Esophagus squamous epithelium (tissue), 5 donors: ENCODE measurements around the gene KIF22. TPM values are rescaled to one million over a fixed set of nuclear protein-coding genes. Genes with fewer than 3 reads are reported as not detected.
"Not testable (repeated sequence)": the region's sequence is repeated elsewhere in the genome, so short reads cannot be mapped to it uniquely, and the experiment has no call there.

Experiments
- DNase-seq: peaks from one replicate; lab custom pipeline; 2025; lab: John Stamatoyannopoulos, UW
- H3K27ac ChIP-seq, 4 donors: fragments of 200-600 bp; sonication (generic); one replicate each; pipeline ENCODE4 v1.5.1; 2016 to 2019; ENCODE audit warnings: mild to moderate bottlenecking in 1 of 4
- H3K27me3 ChIP-seq, 4 donors: fragments of 200-600 bp; sonication (generic); 1 replicate in 3 of 4; 2 replicates in 1 of 4; pipeline versions ENCODE4 v1.5.1 to v1.6.0; 2017 to 2021; ENCODE audit warnings: antibody characterized with exemption in 1 of 4
- H3K36me3 ChIP-seq, 3 donors: fragments of 200-600 bp; sonication (generic); one replicate each; pipeline ENCODE4 v1.5.1; 2016 to 2019
- H3K4me1 ChIP-seq, 3 donors: fragments of 200-600 bp; sonication (generic); one replicate each; pipeline ENCODE4 v1.5.1; 2017 to 2019
- H3K4me3 ChIP-seq, 4 donors: fragments of 200-600 bp; sonication (generic); 1 replicate in 3 of 4; 2 replicates in 1 of 4; pipeline ENCODE4 v1.5.1; 2016 to 2019; ENCODE audit warnings: mild to moderate bottlenecking in 2 of 4, moderate library complexity in 1 of 4
- H3K9me3 ChIP-seq, 3 donors: fragments of 200-600 bp; sonication (generic); one replicate each; pipeline ENCODE4 v1.5.1; 2016 to 2019
- POLR2A ChIP-seq, 4 donors: fragments of 450-650 bp; IDR thresholded peaks; one replicate each; pipeline ENCODE4 v1.6.1; 2017; ENCODE audit warnings: antibody characterized with exemption in 4 of 4, mild to moderate bottlenecking in 4 of 4, moderate library complexity in 3 of 4
- WGBS, 2 donors: methylation state at CpG; one replicate each; pipeline ENCODE4 v1.1.5; 2018; 5-methylcytosine and 5-hydroxymethylcytosine counted together
- intact Hi-C: fragments of 100-400 bp; cut with DNase I; formaldehyde crosslinking; loops from one replicate; pipeline ENCODE4 v1.15.0; 2022
- total RNA-seq, 4 donors: library from RNA; depleted of rRNA; stranded (reverse); fragments of >200 nt; gene quantifications; one replicate each; pipeline ENCODE4 v1.1.0, GENCODE V29; 2016
- TF ChIP-seq, protein P1 (sequence below), 6 experiments: fragments of 450-650 bp in 4 of 6; fragments of 200-600 bp in 2 of 6; sonication (generic) in 2 of 6; IDR thresholded peaks; one replicate each; pipeline ENCODE4 v1.5.1; 2016 to 2019; ENCODE audit warnings: antibody characterized with exemption in 6 of 6, mild to moderate bottlenecking in 4 of 6, moderate library complexity in 4 of 6
- donor health status: DM: yes; HTN: yes; CAD: no.

KIF22 gene
- total RNA-seq, 4 donors from 2014 or later: 31.0 to 46.3 (median 37.6) TPM

DNA sequence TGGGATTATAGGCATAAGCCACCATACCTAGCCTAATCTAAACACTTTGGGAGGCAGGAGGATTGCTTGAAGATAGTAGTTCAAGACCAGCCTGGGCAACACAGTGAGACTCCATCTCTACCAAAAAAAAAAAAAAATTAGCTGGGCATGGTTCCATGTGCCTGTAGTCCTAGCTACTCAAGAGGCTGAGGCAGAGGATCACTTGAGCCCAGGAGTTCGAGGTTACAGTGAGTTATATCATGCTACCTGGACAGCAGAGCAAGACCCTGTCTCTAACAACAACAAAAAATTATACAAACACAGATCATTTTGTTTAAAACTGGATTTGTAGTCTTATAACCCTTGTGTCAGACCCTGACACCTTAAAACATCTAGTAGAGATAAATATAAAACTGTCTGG, 37.0 kb upstream of the KIF22 start:
- DNase-seq: no peak
- Histone ChIP-seq H3K9me3 (no peaks in the 10 kb centered on the region), H3K27ac (no peak overlapping the region), H3K4me3 (no peak overlapping the region), H3K4me1 (no peaks in the 10 kb centered on the region), H3K36me3 (no peaks in the 10 kb centered on the region), H3K27me3 (no peaks in the 10 kb centered on the region)
- WGBS, 2 donors: 54 to 62% methylated on average over 1 of the region's 1 CpG
- intact Hi-C loops: no loop called here
- TF ChIP-seq, protein P1, sequence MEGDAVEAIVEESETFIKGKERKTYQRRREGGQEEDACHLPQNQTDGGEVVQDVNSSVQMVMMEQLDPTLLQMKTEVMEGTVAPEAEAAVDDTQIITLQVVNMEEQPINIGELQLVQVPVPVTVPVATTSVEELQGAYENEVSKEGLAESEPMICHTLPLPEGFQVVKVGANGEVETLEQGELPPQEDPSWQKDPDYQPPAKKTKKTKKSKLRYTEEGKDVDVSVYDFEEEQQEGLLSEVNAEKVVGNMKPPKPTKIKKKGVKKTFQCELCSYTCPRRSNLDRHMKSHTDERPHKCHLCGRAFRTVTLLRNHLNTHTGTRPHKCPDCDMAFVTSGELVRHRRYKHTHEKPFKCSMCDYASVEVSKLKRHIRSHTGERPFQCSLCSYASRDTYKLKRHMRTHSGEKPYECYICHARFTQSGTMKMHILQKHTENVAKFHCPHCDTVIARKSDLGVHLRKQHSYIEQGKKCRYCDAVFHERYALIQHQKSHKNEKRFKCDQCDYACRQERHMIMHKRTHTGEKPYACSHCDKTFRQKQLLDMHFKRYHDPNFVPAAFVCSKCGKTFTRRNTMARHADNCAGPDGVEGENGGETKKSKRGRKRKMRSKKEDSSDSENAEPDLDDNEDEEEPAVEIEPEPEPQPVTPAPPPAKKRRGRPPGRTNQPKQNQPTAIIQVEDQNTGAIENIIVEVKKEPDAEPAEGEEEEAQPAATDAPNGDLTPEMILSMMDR (IDR thresholded peaks at IDR 0.05): no peak
- no peak for TF ChIP-seq POLR2A (IDR thresholded peaks at IDR 0.05)

DNA sequence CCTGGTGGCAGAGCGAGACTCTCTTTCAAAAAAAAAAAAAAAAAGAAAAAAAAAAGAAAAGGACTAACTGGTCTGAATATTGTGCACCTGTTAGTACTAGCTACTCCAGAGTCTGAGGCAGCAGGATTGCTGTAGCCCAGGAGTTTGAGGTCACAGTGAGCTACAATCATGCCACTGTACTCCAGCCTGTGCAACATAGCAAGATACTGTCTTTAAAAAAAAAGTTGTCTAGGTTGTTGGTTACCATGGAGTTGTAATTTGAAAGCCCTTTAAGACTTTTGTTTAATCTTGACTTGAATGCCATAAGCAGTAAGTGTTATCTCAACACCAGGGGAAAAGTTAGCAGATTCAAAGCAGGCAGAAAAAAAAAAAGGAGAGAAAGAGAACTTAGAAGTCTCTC, 33.9 kb upstream of the KIF22 start:
- TF ChIP-seq, protein P1 (IDR thresholded peaks at IDR 0.05): no peak
- TF ChIP-seq POLR2A (IDR thresholded peaks at IDR 0.05): no peak
- 67 to 85% methylated on average over 1 of the region's 1 CpG for WGBS, 2 donors
- H3K27ac ChIP-seq: no peak overlapping the region
- H3K4me3 ChIP-seq: no peak overlapping the region
- peaks cover 0 to 5% (median 0%) of the 10 kb centered on the region in 4 donors for H3K27me3 ChIP-seq
- H3K4me1 ChIP-seq: no peaks in the 10 kb centered on the region
- intact Hi-C loops: no loop called here
- H3K9me3 ChIP-seq: no peaks in the 10 kb centered on the region
- no peak for DNase-seq
- H3K36me3 ChIP-seq: no peaks in the 10 kb centered on the region

DNA sequence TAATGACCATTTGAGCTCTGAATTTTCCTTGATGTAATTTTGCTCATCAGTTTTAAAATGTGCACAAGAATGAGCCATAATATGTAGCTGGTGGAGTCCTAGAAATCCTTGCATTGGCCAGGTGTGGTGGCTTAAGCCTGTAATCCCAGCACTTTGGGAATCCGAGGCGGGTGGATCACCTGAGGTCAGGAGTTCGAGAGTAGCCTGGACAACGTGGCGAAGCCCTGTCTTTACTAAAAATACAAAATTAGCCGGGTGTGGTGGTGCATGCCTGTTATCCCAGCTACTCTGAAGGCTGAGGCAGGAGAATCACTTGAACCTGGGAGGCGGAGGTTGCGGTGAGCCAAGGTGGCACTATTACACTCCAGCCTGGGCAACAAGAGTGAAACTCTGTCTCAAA, 33.5 kb upstream of the KIF22 start:
- H3K4me3 ChIP-seq, DNase-seq, H3K4me1 ChIP-seq, H3K27me3 ChIP-seq, H3K9me3 ChIP-seq, H3K27ac ChIP-seq, H3K36me3 ChIP-seq, intact Hi-C loops: not testable (repeated sequence)
- 71 to 86% methylated on average over 8 of the region's 8 CpGs for WGBS, 2 donors

DNA sequence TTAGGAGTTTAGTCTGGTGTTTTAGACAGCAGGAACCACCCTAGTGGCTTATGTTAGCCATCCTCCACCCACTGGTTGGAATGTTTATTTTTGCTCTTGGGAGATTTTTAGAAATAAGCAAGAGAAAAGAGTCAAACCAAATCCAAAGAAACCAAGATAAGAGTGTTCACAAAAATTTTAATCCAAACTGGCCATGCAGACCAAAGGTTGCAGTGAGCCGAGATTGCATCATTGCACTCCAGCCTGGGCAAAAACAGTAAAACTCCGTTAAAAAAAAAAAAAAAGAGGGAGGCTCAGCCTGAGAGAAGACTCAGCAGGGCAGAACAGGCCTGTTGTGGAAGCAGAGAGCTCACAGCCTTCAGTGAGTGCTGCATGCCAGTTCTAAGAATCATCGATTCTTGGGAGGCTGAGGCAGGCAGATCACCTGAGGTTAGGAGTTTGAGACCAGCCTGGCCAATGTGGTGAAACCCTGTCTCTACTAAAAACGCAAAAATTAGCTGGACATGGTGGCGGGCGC, 32.5 kb upstream of the KIF22 start:
- intact Hi-C loops: no loop called here

DNA sequence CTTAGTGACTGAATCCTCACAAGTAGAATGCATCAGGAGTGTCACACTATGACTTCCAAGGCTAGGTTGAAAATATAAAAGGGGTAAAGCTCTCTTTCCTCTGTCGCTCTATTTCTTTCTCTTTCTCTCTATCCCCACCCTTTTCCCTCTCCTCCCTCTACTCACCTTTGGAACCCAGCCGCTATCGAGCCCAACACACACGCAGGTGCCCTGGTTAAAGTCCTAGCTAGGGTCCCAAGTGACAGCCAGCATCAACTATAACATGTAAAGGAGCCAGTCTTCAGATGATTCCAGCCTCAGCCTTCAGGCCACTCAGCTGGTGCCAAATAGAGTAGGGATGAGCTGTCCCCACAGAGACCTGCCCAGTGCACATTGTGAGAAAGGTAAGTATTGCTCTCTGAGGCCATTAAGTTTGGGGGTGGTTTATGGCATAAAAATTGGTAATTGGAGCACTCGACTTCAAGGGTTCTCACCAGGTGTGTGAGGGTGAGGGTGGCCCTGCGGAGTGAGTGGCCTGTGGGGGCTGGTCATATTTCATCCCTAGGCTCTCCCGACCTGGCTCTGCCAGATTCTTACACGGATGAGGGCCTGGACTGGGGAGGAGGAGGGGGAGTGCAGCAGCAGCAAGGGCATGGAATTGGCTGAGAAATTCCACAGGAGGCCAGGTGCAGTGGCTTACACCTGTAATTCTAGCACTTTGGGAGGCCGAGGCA, 29.8 kb upstream of the KIF22 start:
- H3K36me3 ChIP-seq: no peaks in the 10 kb centered on the region
- no peak overlapping the region for H3K4me3 ChIP-seq
- H3K27ac ChIP-seq: no peak overlapping the region
- TF ChIP-seq POLR2A (IDR thresholded peaks at IDR 0.05): no peak
- TF ChIP-seq, protein P1 (IDR thresholded peaks at IDR 0.05): no peak
- DNase-seq: no peak
- 68 to 84% methylated on average over 6 to 9 of the region's 9 CpGs for WGBS, 2 donors
- intact Hi-C loops: no loop called here
- H3K4me1 ChIP-seq: peaks cover 0 to 4% (median 0%) of the 10 kb centered on the region in 3 donors
- peaks cover 0 to 5% (median 0%) of the 10 kb centered on the region in 4 donors for H3K27me3 ChIP-seq
- H3K9me3 ChIP-seq: no peaks in the 10 kb centered on the region

More for the DNA sequence above, 32.5 kb upstream of the KIF22 start:
- DNase-seq: no peak
- Histone ChIP-seq H3K9me3 (no peaks in the 10 kb centered on the region), H3K4me1 (no peaks in the 10 kb centered on the region), H3K36me3 (no peaks in the 10 kb centered on the region), H3K27me3 (peaks cover 0 to 5% (median 0%) of the 10 kb centered on the region in 4 donors), H3K27ac (no peak overlapping the region), H3K4me3 (no peak overlapping the region)
- 67 to 75% methylated on average over 6 of the region's 6 CpGs for WGBS, 2 donors
- TF ChIP-seq POLR2A (IDR thresholded peaks at IDR 0.05): no peak
- TF ChIP-seq, protein P1 (IDR thresholded peaks at IDR 0.05): no peak

DNA sequence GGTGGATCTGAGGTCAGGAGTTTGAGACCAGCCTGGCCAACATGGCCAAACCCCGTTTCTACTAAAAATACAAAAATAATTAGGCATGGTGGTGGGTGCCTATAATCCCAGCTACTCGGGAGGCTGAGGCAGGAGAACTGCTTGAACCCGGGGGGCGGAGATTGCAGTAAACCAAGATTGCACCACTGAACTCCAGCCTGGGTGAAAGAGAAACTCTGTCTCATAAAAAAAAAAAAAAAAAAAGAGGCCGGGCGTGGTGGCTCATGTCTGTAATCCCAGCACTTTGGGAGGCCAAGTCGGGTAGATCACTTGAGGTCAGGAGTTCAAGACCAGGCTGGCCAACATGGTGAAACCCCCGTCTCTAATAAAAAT, 29.3 kb upstream of the KIF22 start:
- H3K27ac ChIP-seq, DNase-seq, H3K36me3 ChIP-seq, H3K4me3 ChIP-seq, H3K27me3 ChIP-seq, intact Hi-C loops, H3K9me3 ChIP-seq, H3K4me1 ChIP-seq: not testable (repeated sequence)
- WGBS, 2 donors: 72 to 79% methylated on average over 3 to 8 of the region's 8 CpGs
